Brain microvascular endothelial cell (primary cell): ENCODE measurements around the gene IP6K3.

Source experiments
- DNase-seq: peaks from one replicate; pipeline ENCODE4 v3.0.0-alpha.2; 2020
- H3K27ac ChIP-seq: fragments of 250-450 bp; sonication (Bioruptor Pico); 2 replicates; pipeline ENCODE4 v1.5.1; 2020; ENCODE audit warnings: mild to moderate bottlenecking, moderate library complexity
- H3K27me3 ChIP-seq: fragments of 250-450 bp; sonication (Bioruptor Pico); replicated peaks from 2 replicates; pipeline ENCODE4 v1.5.1; 2020; ENCODE audit warnings: mild to moderate bottlenecking
- H3K36me3 ChIP-seq: fragments of 250-450 bp; sonication (Bioruptor Pico); replicated peaks from 2 replicates; pipeline ENCODE4 v1.5.1; 2020; ENCODE audit warnings: mild to moderate bottlenecking
- H3K4me3 ChIP-seq: 2 replicates; pipeline ENCODE4 v1.5.1; 2011; ENCODE audit warnings: low read depth, mild to moderate bottlenecking, control low read depth, low read length, moderate library complexity
- in situ Hi-C: cut with HindIII; loops from 2 replicates; pipeline ENCODE4 v1.10.0; 2017; ENCODE audit warnings: low sequenced_read_pairs, low pct_ligation_motif_present
- TF ChIP-seq, protein P1 (sequence below): IDR thresholded peaks from 2 replicates; pipeline ENCODE4 v1.5.1; 2011; ENCODE audit warnings: low read depth, mild to moderate bottlenecking, moderate library complexity, low read length, control low read depth, inconsistent platforms; ENCODE audit errors: missing control alignments

Gene IP6K3

GRCh38 chr6:33693186-33694105 is 53.3 kb downstream of the IP6K3 start:
- DNase-seq: no peak
- TF ChIP-seq, protein P1, sequence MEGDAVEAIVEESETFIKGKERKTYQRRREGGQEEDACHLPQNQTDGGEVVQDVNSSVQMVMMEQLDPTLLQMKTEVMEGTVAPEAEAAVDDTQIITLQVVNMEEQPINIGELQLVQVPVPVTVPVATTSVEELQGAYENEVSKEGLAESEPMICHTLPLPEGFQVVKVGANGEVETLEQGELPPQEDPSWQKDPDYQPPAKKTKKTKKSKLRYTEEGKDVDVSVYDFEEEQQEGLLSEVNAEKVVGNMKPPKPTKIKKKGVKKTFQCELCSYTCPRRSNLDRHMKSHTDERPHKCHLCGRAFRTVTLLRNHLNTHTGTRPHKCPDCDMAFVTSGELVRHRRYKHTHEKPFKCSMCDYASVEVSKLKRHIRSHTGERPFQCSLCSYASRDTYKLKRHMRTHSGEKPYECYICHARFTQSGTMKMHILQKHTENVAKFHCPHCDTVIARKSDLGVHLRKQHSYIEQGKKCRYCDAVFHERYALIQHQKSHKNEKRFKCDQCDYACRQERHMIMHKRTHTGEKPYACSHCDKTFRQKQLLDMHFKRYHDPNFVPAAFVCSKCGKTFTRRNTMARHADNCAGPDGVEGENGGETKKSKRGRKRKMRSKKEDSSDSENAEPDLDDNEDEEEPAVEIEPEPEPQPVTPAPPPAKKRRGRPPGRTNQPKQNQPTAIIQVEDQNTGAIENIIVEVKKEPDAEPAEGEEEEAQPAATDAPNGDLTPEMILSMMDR: no peak
- Histone ChIP-seq H3K4me3 (no peak overlapping the region), H3K27ac (peak overlapping the region; percentile 51), H3K27me3 (no peaks in the 10 kb centered on the region), H3K36me3 (peaks cover 6% of the 10 kb centered on the region)
- in situ Hi-C loops: no loop called here

- H3K4me3 ChIP-seq: no peak overlapping the region
Observed at GRCh38 chr6:33692760-33693158, 53.9 kb downstream of the IP6K3 start.

GRCh38 chr6:33692078-33692759 is 54.5 kb downstream of the IP6K3 start:
- Histone ChIP-seq H3K27me3 (no peaks in the 10 kb centered on the region), H3K36me3 (no peaks in the 10 kb centered on the region), H3K4me3 (no peak overlapping the region), H3K27ac (no peak overlapping the region)
- TF ChIP-seq, protein P1: no peak
- in situ Hi-C loops: no loop called here
- DNase-seq: no peak

More at GRCh38 chr6:33692760-33693158, 53.9 kb downstream of the IP6K3 start:
- H3K36me3 ChIP-seq: peaks cover 2% of the 10 kb centered on the region
- in situ Hi-C loops: no loop called here
- no peak overlapping the region for H3K27ac ChIP-seq
- no peaks in the 10 kb centered on the region for H3K27me3 ChIP-seq
- peak; percentile 60 for DNase-seq
- TF ChIP-seq, protein P1: no peak

DNA sequence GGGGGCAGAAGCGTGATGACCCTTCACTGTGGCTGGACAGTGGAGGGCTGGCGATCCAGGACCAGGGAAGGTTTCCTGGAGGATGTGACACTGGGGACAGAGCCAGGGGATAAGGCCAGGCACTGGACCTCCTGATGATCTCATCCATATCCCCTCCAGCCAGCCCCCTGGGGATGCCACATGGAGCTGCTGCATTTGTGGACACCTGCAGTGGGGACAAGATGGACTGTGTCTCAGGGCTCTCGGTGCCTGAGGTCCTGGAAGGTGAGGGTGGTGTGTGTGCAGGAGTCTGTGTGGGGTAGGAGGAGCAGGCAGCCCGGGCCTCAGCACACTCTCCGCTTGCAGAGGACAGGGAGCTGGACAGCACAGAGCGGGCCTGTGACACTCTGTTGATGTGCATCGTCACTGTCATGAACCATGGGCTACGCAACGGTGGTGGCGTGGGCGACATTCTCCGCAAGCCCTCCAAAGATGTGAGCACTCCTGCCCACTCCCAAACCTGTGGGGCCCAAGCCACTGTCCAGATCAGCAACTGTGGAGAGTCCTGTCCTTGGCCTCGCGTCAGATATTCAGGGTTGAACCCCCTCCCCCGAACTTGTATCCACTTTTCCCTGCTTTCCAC is 55.1 kb downstream of the IP6K3 start:
- no peak overlapping the region for H3K27ac ChIP-seq
- in situ Hi-C loops: no loop called here
- no peak overlapping the region for H3K4me3 ChIP-seq
- H3K36me3 ChIP-seq: no peaks in the 10 kb centered on the region
- TF ChIP-seq, protein P1: no peak
- no peaks in the 10 kb centered on the region for H3K27me3 ChIP-seq
- no peak for DNase-seq

GRCh38 chr6:33690766-33691165 is 55.9 kb downstream of the IP6K3 start:
- no peak overlapping the region for H3K27ac ChIP-seq
- H3K27me3 ChIP-seq: no peaks in the 10 kb centered on the region
- no peak overlapping the region for H3K4me3 ChIP-seq
- no peaks in the 10 kb centered on the region for H3K36me3 ChIP-seq
- in situ Hi-C loops: no loop called here
- TF ChIP-seq, protein P1: no peak
- DNase-seq: no peak
